MG63 (cell line): ENCODE data around the gene TMEM255B. TPM values are rescaled to one million over a fixed set of nuclear protein-coding genes. Genes with fewer than 3 reads are reported as not detected.
A peak's percentile ranks its signal among the peaks of the same experiment; 100 is the strongest.

Source experiments
- DNase-seq: peaks from one replicate; pipeline ENCODE4 v3.0.0-alpha.2; 2020
- H3K27me3 ChIP-seq: fragments of 250-450 bp; sonication (Bioruptor Pico); 2 replicates; pipeline ENCODE4 v1.5.1; 2020; ENCODE audit warnings: mild to moderate bottlenecking, moderate library complexity
- H3K36me3 ChIP-seq: fragments of 250-450 bp; sonication (Bioruptor Pico); 2 replicates; pipeline ENCODE4 v1.5.1; 2020; ENCODE audit warnings: mild to moderate bottlenecking, moderate library complexity
- H3K4me3 ChIP-seq: fragments of 250-450 bp; sonication (Bioruptor Pico); 2 replicates; pipeline ENCODE4 v1.5.1; 2020; ENCODE audit warnings: mild to moderate bottlenecking, moderate library complexity
- H3K9me3 ChIP-seq: fragments of 250-450 bp; sonication (Bioruptor Pico); 2 replicates; pipeline ENCODE4 v1.5.1; 2020; ENCODE audit warnings: mild to moderate bottlenecking, moderate library complexity
- total RNA-seq: library from RNA; depleted of rRNA; stranded (reverse); fragments of >200 nt; shearing (Covaris generic); gene quantifications from 2 replicates; pipeline ENCODE4 v1.2.3, GENCODE V29; 2014; ENCODE audit warnings: low replicate concordance

The TMEM255B gene
- total RNA-seq, 1 experiment from 2014 or later: 1.4 TPM

DNA sequence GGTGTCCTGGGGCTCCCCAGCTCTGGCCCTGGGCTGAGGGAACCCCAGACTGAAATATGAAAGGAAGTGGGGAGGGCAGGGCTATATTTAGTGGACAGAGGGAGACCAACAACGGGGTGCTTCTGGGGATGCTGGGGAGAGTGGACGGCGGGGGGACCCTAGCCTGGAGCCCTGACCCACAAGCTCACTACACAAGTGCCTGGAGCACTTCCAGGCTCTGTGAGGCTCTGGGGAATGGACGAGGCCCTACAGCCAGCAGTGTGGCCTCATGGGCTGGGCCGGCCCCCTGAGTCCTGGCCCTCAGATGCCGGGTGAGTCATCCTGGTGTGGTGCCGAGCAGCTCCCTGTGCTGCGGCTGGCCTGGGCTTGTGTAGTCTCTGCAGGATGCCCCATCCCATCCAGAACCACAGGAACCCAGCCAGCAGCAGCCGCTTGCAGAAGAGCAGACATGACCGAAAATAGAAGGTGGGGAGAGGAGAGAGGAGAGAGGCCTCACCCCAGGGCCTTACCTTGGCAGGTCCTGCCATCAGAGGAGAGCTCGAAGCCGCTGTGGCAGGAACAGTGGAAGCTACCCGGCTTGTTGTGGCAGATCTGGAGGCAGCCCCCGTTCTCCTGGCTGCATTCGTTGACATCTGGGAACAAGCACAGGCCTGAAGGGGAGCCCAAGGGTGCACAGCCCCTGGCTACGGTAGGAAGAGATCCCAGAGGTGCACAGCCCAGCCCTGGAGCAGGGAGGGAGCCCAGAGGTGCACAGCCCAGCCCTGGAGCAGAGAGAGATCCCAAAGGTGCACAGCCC, 78.7 kb downstream of the TMEM255B start:
- DNase-seq: peak; percentile 99
- peaks cover 58% of the 10 kb centered on the region for H3K36me3 ChIP-seq
- H3K4me3 ChIP-seq: peak overlapping the region; percentile 16; the same call in 1 of the 2 replicates
- H3K27me3 ChIP-seq: no peaks in the 10 kb centered on the region
- no peaks in the 10 kb centered on the region for H3K9me3 ChIP-seq

DNA sequence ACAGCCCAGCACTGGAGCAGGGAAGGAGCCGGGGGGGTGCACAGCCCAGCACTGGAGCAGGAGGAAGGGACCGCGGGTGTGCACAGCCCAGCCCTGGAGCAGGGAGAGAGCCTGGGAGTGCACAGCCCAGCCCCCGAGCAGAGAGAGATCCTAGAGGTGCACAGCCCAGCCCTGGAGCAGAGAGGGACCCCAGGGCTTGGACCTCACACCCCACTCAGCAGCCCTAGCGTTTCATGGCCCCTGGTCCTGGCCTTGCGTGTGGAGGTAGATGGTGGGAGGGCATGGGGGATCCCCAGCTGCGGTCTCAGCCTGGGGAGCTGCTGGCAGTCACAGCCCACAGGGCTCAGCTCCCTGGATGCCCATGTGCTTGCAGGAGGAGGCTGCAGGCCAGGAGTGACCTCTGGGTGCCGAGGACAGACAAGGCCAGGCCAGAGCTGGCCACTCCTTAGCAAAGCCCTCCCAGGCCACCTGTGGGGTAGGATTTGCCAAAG, 79.7 kb downstream of the TMEM255B start:
- DNase-seq: no peak
- no peaks in the 10 kb centered on the region for H3K9me3 ChIP-seq
- H3K4me3 ChIP-seq: no peak overlapping the region
- no peaks in the 10 kb centered on the region for H3K27me3 ChIP-seq
- peaks cover 60% of the 10 kb centered on the region for H3K36me3 ChIP-seq

DNA sequence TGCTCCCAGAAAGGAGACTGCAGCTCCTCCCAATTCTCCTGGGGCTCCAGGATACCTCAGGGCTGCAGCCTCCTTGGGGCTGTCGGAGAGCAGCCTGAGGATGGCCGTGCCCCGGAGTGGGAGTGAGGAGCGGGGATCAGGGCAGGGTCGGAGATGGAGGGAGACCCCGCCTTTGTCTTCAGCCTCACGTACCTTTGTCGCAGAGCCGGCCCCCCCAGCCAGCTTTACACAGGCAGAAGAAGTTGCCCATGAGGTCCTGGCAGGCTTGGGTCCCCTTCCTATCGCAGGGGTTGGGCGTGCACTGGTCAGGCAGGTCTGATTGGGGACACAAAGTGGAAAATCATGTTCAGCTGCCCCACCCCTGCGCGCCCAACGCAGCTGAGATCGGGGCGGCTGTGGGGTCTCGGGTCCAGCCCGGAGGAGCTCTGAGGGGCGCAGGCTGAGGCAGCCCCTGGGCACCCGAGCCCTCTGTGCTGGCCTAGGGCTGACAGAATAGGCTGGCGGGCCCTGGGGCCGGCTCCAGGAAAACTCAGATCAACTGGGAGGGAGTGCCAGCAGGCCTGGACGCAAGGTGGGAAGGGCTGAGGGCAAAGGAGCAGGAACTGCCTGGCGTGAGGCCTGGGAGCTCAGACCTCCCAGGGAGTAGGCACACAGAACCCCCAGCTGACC, 80.6 kb downstream of the TMEM255B start:
- peaks cover 61% of the 10 kb centered on the region for H3K36me3 ChIP-seq
- H3K4me3 ChIP-seq: no peak overlapping the region
- H3K27me3 ChIP-seq: no peaks in the 10 kb centered on the region
- H3K9me3 ChIP-seq: no peaks in the 10 kb centered on the region
- DNase-seq: peak; percentile 82

DNA sequence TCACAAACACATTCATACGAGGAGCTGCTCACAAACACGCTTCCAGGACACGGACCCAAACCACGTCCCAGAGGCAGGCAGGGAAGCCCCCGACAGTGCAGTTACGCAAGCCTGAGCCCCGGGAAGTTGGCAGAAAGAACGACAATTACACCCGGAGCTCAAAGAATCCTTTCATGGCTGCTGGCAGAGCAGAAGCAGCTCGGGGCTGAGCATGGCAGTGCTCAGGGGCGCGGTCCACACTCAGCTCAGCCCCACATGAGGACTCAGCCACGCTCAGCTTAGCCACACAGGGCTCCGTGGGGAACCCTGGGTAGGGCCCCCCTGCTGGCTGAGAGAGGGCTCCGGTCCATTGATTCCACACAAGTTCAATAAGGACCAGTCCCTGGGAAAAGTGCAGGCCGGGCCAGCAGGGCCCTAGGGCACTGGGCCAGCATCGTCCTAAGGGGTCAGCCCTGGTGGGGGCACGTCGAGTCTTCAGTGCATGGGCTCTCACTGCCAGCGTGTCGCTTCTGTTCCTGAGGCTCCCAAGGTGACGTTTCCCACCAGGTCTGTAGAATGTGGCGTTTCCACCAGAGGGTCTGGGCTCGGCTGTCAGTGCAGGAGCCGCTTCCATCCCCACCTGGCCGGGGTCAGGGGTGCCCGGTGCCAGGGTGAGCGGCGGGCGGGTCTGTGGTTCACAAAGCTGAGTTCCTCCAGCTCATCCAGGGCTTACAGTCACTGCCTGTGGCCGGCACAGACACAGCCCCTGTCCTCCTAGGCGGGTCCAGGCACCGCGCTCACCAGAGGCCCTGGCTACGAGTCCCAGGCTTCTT, 81.7 kb downstream of the TMEM255B start:
- Histone ChIP-seq H3K27me3 (no peaks in the 10 kb centered on the region), H3K4me3 (no peak overlapping the region), H3K9me3 (no peaks in the 10 kb centered on the region), H3K36me3 (peaks cover 61% of the 10 kb centered on the region)
- DNase-seq: peak; percentile 64

DNA sequence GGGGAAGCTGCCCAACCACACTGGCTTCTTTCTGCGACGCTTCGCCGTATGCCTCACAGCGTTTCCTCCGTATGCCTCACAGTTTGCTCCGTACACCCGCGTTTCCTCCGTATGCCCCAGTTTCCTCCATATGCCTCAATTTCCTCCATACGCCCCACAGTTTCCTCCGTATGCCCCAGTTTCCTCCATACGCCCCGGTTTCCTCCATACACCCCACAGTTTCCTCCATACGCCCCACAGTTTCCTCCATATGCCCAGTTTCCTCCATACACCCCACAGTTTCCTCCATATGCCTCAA, 82.3 kb downstream of the TMEM255B start:
- no peak overlapping the region for H3K4me3 ChIP-seq
- no peaks in the 10 kb centered on the region for H3K27me3 ChIP-seq
- H3K9me3 ChIP-seq: no peaks in the 10 kb centered on the region
- peaks cover 65% of the 10 kb centered on the region for H3K36me3 ChIP-seq
- DNase-seq: no peak

DNA sequence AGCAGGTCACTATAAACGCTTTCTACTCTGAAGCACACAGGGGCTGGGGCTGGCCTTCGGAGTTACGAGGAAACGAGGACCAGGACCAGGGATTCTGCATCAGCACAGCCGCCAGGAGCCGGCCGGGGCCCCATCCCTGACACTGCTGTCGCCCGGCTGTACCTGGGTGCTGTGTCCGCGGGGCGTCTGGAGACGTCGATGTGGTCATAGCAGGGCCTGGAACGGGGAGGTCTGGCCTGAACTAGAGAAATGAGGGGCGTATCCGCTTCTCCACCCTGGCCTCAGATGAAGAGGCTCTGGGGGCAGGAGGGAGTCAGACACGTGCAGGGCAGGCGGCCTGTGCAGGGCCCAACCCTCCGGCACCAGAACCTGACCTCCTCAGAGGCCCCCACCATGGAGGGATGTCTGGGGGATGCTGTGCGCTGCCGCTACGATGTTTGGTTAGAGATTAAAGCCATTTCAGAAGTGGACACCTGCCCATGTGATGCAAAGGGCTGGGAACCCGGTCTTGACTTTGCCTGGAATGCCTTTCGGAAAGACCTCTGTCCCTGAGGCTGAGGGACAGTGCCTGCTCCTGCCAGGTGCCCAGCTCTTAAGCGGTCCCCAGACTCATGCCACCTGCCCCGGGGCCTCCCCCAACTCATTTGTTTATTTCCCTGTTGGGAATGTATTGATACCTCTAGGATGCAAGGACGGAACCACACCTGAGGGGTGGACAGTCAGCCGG, 83.5 kb downstream of the TMEM255B start:
- no peaks in the 10 kb centered on the region for H3K27me3 ChIP-seq
- no peak for DNase-seq
- H3K36me3 ChIP-seq: peaks cover 77% of the 10 kb centered on the region
- H3K4me3 ChIP-seq: no peak overlapping the region
- no peaks in the 10 kb centered on the region for H3K9me3 ChIP-seq

DNA sequence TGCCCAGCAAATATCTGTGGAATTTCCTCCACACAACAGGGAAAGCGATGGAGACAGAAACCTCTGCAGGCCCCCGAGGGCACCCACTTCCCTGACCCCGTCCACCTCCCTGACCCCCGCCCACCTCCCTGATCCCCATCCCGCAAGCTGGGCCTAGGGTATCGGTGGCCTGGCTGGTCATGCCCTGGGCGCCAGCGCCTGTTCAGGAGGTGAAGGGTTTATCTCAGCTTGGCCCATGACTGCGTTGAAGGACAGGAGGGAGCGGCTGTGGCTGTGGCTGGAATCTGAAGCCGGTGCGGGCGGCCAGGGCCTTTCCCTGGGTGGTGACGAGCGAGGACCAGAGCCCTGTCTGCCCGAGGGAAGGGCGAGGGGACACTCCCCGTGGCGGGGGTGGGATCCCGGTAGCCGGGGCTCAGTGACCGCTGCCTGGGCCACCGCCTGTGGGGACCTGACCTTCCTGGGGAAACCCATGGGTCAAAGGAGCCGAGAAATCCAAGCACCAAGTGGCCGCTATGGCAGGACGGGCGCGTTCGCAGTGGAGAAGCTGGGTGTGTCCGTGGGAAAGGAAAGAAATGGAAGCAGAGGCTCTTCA, 84.1 kb downstream of the TMEM255B start:
- peaks cover 83% of the 10 kb centered on the region for H3K36me3 ChIP-seq
- H3K27me3 ChIP-seq: no peaks in the 10 kb centered on the region
- no peak overlapping the region for H3K4me3 ChIP-seq
- DNase-seq: no peak
- no peaks in the 10 kb centered on the region for H3K9me3 ChIP-seq

DNA sequence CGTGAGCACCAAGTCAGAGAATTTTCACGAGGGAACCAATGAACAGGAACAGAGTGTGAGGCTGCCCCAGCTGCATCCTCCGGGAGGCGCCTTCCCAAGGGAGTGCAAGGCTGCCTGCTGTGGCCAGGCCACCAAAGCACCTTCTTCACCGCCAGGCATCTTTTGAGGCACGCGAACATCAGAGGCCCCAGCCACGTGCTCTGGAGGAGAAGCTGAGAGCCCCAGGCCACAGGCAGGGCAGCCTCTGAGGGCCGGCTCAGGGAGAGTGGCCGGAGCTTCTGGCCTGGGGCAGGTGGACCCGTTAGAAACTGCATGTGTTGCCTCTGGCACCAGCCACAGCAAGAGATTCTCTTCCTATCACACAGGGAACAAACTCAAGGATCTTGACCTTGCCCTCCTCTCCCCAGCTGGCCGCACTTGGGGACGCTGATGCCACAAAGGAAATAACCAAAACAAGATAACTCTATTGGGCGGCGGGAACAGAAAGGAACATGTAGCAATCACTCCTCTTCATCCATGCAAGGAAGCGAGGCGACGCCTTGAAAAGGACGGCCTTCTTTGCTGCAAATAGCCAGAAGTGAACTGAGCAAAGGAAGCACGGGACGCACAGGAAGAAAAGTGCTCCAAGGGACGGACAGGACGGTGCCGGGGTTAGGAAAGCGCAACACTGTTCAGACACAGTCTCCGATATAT, 85.0 kb downstream of the TMEM255B start:
- Histone ChIP-seq H3K4me3 (no peak overlapping the region), H3K9me3 (no peaks in the 10 kb centered on the region), H3K27me3 (no peaks in the 10 kb centered on the region), H3K36me3 (peaks cover 89% of the 10 kb centered on the region)
- DNase-seq: no peak

DNA sequence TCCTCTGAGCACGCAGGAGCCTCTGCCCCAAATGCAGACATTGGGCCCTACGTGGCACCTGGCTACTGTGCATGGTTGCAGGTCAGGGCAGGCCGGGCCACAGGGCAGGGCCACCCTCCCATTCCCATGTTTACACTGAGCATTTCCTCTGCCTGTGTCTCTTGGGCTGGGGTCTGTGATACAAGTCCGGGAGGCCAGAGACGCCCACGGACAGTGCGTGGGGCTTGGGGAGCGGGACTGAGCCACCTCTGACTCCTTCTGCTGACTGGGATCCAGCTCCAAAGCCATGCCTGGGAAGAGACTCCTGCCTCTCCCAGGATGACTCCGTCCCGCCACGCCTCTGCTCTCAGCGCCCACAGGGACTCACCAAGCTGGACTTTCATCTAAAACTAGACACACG, 86.0 kb downstream of the TMEM255B start:
- no peak for DNase-seq
- H3K27me3 ChIP-seq: no peaks in the 10 kb centered on the region
- no peak overlapping the region for H3K4me3 ChIP-seq
- peaks cover 88% of the 10 kb centered on the region for H3K36me3 ChIP-seq
- no peaks in the 10 kb centered on the region for H3K9me3 ChIP-seq

DNA sequence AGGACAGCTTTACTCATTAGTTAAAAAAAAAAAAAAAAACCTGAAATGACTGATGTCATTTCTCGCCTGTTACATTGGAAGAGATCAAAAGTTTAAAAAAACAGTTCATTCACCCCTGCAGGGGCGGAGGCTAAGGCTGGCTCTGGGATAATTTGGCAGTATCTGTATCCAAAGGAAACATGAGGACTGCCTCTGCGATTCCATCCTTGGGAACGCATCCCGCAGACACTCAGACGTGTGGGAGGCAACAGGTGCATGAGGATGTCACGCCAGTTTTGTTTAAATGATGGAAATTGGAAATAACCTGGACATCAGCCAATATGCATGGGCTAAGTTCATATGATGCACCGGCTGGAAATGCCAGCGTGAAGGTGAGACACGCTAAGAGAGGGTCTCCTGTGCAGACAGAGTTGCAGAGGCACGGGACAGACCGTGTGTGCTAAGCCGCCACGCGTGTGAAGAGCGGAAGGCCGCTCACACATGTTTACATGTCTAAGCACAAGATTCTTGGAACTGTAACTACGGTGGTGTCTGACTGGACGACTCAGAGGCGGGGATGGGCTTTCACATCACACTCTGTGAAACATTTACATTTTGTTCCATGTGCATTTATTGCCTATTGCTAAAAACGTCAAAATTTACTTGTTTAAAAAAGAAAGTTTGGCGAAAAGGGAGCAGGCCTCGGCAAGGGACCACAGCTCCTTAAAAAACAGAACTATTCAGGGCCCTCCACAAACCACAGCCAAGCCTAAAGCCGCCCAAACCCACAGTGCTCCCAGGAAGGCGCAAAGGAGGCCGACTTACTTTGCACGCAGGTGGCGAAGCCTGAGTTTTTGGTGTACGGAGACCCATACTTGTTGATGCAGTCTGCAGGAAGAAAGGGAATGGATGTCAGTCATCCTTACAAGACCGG, 87.0 kb downstream of the TMEM255B start:
- no peaks in the 10 kb centered on the region for H3K27me3 ChIP-seq
- no peak for DNase-seq
- H3K36me3 ChIP-seq: peaks cover 88% of the 10 kb centered on the region
- 0 out of 2 replicates have a peak, but pooled peaks cover 2% of the 10 kb centered on the region for H3K9me3 ChIP-seq
- no peak overlapping the region for H3K4me3 ChIP-seq

DNA sequence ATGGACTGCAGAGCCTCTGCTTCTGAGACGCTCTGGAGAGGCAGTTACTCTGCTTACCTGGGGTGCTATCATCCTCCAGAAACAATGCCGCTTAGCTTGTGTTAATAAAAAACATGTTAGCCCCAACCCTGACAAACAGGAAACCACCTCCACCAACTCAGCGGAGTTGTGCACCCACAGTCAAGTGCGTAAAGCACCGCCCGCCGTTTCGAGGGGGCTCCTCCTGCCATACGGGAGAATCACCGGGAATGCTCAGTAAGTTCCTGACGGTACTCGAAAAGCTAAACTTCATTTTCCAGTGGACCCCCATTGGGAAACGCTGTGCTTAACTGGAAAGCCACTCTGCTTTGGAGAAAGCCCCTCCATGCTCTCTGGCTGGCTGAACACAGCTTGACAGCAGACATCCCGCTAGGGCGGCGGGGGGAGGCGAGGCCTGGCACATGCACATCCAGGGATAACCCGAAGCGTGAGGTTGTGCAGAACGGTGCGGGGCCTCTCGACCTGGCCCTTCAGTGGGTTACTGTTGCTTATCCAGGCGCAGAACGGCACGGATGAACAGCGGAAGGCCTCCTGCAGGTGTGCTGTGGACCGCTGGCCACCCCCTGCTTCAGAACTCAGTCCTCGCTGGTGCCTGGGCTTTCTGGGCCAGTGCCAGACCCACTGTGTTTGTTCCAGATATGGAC, 87.8 kb downstream of the TMEM255B start:
- peaks cover 93% of the 10 kb centered on the region for H3K36me3 ChIP-seq
- DNase-seq: no peak
- H3K9me3 ChIP-seq: 0 out of 2 replicates have a peak, but pooled peaks cover 3% of the 10 kb centered on the region
- H3K4me3 ChIP-seq: no peak overlapping the region
- H3K27me3 ChIP-seq: no peaks in the 10 kb centered on the region

DNA sequence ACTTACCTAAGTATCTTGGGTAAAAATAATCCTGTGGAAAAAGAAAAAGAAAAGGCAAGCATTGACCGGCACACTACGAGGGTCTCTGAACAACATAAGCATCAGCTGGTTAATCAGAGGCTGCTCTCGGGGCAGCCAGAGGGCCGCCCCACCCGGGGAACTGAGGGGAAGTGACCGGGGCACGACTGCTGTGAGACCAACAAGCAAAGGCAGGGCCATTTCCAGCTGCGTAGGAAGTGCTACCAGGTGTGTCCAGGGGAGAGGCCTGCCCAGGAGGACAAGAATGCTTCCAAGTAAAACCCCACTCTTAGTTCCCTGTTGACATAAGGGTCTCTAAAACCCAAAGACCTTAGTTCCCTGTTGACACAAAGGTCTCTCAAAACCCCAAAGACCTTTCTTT, 89.0 kb downstream of the TMEM255B start:
- no peak overlapping the region for H3K4me3 ChIP-seq
- no peak for DNase-seq
- H3K27me3 ChIP-seq: no peaks in the 10 kb centered on the region
- H3K9me3 ChIP-seq: 0 out of 2 replicates have a peak, but pooled peaks cover 3% of the 10 kb centered on the region
- peaks cover 92% of the 10 kb centered on the region for H3K36me3 ChIP-seq

DNA sequence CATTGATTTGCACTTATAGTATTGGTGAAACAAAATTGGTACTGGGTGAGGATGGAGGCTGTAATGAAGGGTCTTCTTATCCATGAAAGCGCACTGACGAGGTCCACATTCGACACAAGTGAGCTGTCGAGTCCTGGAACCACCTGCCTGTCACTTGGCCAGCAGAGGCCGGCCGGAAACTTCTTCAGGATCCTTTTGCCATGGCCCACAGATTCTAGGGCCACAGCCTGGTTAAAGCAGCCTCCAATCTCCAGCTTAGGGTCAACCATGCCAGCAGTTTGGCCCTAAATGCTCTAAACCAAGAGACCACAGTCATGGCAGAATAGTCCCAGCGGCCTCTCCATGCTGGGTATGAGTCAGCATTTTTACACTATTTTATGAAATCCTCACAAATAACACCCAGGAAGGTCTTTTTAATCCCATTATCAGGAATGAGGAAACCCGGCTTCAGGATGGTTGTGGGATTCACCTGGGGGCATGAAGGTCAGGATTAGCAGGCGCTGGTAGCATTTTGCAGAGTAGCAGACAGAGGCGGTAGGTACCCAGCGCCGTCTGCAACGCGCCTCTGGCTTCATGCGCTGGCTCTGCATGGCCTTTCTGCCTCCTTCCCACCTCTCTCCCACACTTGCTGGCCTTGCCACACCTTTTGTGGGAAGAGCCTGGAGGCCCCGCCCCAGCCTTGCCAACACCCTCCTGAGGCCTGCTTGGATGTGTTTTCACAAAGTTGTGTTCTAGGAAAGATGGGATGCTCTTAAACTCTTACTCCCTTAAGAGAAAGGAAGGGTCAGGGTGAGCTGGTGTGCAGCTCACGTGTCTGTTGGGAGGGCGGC, 89.6 kb downstream of the TMEM255B start:
- Histone ChIP-seq H3K4me3 (no peak overlapping the region), H3K9me3 (0 out of 2 replicates have a peak, but pooled peaks cover 3% of the 10 kb centered on the region), H3K27me3 (no peaks in the 10 kb centered on the region), H3K36me3 (peaks cover 92% of the 10 kb centered on the region)
- DNase-seq: no peak

DNA sequence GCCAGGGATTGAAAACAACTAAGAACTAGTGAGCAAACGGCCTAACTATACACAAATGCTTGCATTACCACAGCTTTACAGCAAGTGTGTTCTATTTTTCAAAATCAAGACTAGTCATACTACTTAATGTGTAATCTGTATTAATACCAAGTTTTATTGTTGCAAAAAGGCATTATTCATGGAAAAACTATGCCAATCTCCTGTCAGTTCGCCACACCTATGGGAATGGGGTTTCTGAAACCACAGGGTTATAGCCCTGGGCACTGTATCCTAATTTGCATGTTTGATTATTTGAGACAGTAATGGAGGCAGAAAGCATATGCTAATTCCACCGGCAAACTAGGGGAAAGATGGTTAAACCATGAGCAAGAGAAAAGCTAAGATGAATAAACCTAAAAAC, 90.5 kb downstream of the TMEM255B start:
- Histone ChIP-seq H3K36me3 (peaks cover 93% of the 10 kb centered on the region), H3K27me3 (no peaks in the 10 kb centered on the region), H3K4me3 (no peak overlapping the region), H3K9me3 (0 out of 2 replicates have a peak, but pooled peaks cover 3% of the 10 kb centered on the region)
- DNase-seq: no peak
